ENCODE data around the gene MAD2L2.

DNA sequence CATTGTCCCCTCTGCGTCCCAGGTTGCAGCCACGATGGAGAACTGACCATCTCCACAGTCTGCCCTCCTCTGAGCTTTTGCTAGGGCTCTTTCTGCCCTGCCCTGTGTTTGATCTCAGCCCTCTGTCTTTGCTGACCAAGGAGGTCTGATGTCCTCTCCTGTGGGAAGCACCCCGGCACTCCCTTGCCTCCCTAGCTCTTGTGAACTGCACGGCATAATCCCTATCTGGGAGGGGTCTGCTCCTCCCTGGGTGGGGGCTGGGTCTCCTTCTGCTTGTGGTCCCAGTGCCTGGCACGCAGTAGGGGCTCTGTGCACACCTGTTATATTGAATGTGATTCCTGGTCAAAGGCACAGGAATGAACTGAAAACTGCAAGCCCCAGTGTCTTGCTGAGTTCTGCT, 13.0 kb upstream of the MAD2L2 start:
- TF ChIP-seq, protein P1, sequence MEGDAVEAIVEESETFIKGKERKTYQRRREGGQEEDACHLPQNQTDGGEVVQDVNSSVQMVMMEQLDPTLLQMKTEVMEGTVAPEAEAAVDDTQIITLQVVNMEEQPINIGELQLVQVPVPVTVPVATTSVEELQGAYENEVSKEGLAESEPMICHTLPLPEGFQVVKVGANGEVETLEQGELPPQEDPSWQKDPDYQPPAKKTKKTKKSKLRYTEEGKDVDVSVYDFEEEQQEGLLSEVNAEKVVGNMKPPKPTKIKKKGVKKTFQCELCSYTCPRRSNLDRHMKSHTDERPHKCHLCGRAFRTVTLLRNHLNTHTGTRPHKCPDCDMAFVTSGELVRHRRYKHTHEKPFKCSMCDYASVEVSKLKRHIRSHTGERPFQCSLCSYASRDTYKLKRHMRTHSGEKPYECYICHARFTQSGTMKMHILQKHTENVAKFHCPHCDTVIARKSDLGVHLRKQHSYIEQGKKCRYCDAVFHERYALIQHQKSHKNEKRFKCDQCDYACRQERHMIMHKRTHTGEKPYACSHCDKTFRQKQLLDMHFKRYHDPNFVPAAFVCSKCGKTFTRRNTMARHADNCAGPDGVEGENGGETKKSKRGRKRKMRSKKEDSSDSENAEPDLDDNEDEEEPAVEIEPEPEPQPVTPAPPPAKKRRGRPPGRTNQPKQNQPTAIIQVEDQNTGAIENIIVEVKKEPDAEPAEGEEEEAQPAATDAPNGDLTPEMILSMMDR (IDR thresholded peaks at IDR 0.05) = no peak
- no peak for TF ChIP-seq POLR2A (IDR thresholded peaks at IDR 0.05)
